Measurements from ENCODE around the gene NAGPA. TPM values are rescaled to one million over a fixed set of nuclear protein-coding genes. Genes with fewer than 3 reads are reported as not detected.
"Not testable (repeated sequence)": the region's sequence is repeated elsewhere in the genome, so short reads cannot be mapped to it uniquely, and the experiment has no call there.

The NAGPA gene
- total and polyA plus RNA-seq, 7 experiments from 2014 or later: 17.8 to 42.9 (median 34.1) TPM

GRCh38 chr16:5058476-5058875 lies 24.7 kb upstream of the NAGPA start:
- no peaks in the 10 kb centered on the region for H3K36me3 Mint-ChIP-seq
- no peak for ATAC-seq
- CTCF ChIA-PET: no interaction called here

GRCh38 chr16:5056352-5056751 lies 22.6 kb upstream of the NAGPA start:
- no peaks in the 10 kb centered on the region for H3K36me3 Mint-ChIP-seq
- no peaks in the 10 kb centered on the region for H3K9me3 ChIP-seq (ENCODE audit: control insufficient read depth in 2 of 3, low read length in 3 of 3)
- no peaks in the 10 kb centered on the region for H3K36me3 ChIP-seq (ENCODE audit: control insufficient read depth in 2 of 3, insufficient read depth in 3 of 3, low read length in 3 of 3)
- peaks cover 0 to 6% (median 0%) of the 10 kb centered on the region in 11 donors for H3K9me3 Mint-ChIP-seq
- H3K4me3 Mint-ChIP-seq: no peak overlapping the region
- ChIA-PET CTCF (interaction anchor here (0.5 to 1.1 kb wide), 4 partner anchors 16 to 470 kb away, joined by 3 read pairs; no protein-coding TSS in a partner anchor), POLR2A (no interaction called here)
- H3K27ac ChIP-seq (ENCODE audit: low read depth, low read length): no peak overlapping the region
- peak in 5 of 9 donors; percentile 19 to 33 (median 27) for DNase-seq
- intact Hi-C loops (cut with micrococcal nuclease): loop anchor here (1.0 to 5.0 kb wide), 2 partner anchors 36 kb away; no protein-coding TSS in a partner anchor
- peaks cover 0 to 1% (median 0%) of the 10 kb centered on the region in 5 donors for H3K27me3 Mint-ChIP-seq
- no peak overlapping the region for H3K4me3 ChIP-seq (ENCODE audit: low read length)
- no peaks in the 10 kb centered on the region for H3K27me3 ChIP-seq (ENCODE audit: control insufficient read depth in 2 of 2, insufficient read depth in 2 of 2, low read length in 2 of 2)
- peak; percentile 77 for ATAC-seq
- no peak overlapping the region for H3K27ac Mint-ChIP-seq
- peaks cover 0 to 4% (median 0%) of the 10 kb centered on the region in 7 donors for H3K4me1 Mint-ChIP-seq
- H3K4me1 ChIP-seq (ENCODE audit: control insufficient read depth in 2 of 2, insufficient read depth in 2 of 2, low read length in 2 of 2): no peaks in the 10 kb centered on the region

More at GRCh38 chr16:5058476-5058875, 24.7 kb upstream of the NAGPA start:
- H3K27ac Mint-ChIP-seq: no peak overlapping the region
- Histone ChIP-seq H3K27ac (ENCODE audit: low read depth, low read length) (no peak overlapping the region), H3K4me1 (ENCODE audit: control insufficient read depth in 2 of 2, insufficient read depth in 2 of 2, low read length in 2 of 2) (no peaks in the 10 kb centered on the region), H3K9me3 (ENCODE audit: control insufficient read depth in 2 of 3, low read length in 3 of 3) (no peaks in the 10 kb centered on the region), H3K36me3 (ENCODE audit: control insufficient read depth in 2 of 3, insufficient read depth in 3 of 3, low read length in 3 of 3) (no peaks in the 10 kb centered on the region), H3K4me3 (ENCODE audit: low read length) (no peak overlapping the region), H3K27me3 (ENCODE audit: control insufficient read depth in 2 of 2, insufficient read depth in 2 of 2, low read length in 2 of 2) (no peaks in the 10 kb centered on the region)
- intact Hi-C loops (cut with micrococcal nuclease): loop anchor here in 1 of 2 donors (5.0 kb wide), 1 partner anchor 34 kb away; no protein-coding TSS in a partner anchor
- peaks cover 0 to 4% (median 0%) of the 10 kb centered on the region in 7 donors for H3K4me1 Mint-ChIP-seq
- POLR2A ChIA-PET: no interaction called here
- no peaks in the 10 kb centered on the region for H3K27me3 Mint-ChIP-seq
- no peaks in the 10 kb centered on the region for H3K9me3 Mint-ChIP-seq
- no peak for DNase-seq
- no peak overlapping the region for H3K4me3 Mint-ChIP-seq

DNA sequence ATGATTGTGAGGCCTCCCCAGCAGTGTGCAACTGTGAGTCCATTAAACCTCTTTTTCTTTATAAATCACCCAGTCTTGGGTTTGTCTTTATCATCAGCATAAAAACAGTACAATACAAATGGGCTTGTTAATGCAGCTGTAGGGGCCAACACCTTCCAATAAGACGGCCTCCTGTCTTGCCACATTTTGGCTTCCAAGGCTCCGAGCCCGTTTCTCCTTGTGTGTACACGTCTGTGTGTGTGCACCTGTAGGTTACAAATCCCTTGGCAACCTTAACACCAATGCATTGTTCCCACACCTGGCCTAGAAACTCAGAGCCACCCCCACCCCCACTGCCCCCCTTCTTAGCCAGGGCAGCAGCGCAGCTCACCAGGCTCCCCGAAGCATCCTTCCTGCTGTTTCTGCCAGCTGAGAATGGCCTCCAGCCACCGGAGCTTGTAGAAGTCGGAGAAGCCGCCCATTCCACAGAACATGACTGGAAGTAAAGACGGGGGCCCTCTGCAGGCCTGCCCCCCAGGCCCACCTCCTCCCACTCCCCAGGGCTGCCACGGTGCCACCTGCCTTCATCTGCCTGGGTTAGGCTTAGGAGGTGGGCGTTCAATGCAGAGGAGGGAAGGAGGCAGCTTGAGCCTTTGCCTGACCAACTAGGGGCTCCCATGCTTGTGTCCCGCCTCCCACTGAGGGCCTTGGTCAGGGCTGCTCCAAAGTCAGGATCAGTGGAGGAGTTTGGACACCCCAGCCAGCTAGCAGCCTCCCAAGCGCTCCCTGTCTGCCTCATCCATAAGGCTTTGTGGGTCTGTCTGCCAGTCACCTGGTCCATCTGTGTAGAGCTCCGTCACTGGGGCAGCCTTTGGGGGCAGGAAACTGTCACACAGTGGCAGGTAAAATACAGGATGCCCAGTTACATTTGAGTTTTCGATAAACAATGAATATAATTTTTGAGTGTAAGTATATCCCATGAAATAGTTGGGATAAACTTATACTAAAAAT lies 21.4 kb upstream of the NAGPA start:
- Mint-ChIP-seq H3K4me3 (no peak overlapping the region), H3K36me3 (peaks cover 0 to 8% (median 4%) of the 10 kb centered on the region in 5 donors), H3K27ac (peak overlapping the region in 1 of 9 donors; percentile 0), H3K9me3 (peaks cover 0 to 18% (median 4%) of the 10 kb centered on the region in 11 donors), H3K27me3 (peaks cover 0 to 7% (median 0%) of the 10 kb centered on the region in 5 donors), H3K4me1 (peaks cover 0 to 4% (median 0%) of the 10 kb centered on the region in 7 donors)
- Histone ChIP-seq H3K27me3 (ENCODE audit: control insufficient read depth in 2 of 2, insufficient read depth in 2 of 2, low read length in 2 of 2) (no peaks in the 10 kb centered on the region), H3K4me1 (ENCODE audit: control insufficient read depth in 2 of 2, insufficient read depth in 2 of 2, low read length in 2 of 2) (no peaks in the 10 kb centered on the region), H3K36me3 (ENCODE audit: control insufficient read depth in 2 of 3, insufficient read depth in 3 of 3, low read length in 3 of 3) (no peaks in the 10 kb centered on the region), H3K27ac (ENCODE audit: low read depth, low read length) (no peak overlapping the region), H3K4me3 (ENCODE audit: low read length) (no peak overlapping the region), H3K9me3 (ENCODE audit: control insufficient read depth in 2 of 3, low read length in 3 of 3) (no peaks in the 10 kb centered on the region)
- ChIA-PET POLR2A (no interaction called here), CTCF (no interaction called here)
- DNase-seq (no peak), ATAC-seq (no peak)
- intact Hi-C loops (cut with micrococcal nuclease): loop anchor here in 1 of 2 donors (5.0 kb wide), 1 partner anchor 37 kb away; no protein-coding TSS in a partner anchor

DNA sequence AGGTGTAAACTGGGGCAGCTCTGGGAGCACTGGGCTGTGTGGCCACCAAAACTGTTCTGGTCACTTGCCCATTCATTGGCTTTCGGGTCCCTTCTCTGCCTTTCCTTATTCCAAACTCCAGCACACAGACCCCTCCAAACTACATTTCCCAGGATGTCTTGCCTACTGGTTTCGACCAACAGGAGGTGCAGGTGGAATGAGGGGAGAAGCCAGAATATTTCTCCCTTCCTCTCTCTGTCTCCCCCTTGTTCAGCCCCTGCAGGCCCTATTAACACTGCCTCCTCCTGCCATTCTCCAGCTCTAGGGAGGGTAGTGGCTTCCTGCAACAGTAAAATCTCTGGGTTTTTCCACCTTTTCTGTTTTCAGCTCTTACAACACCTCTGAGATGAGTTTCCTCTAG lies 13.2 kb upstream of the NAGPA start:
- no peaks in the 10 kb centered on the region for H3K27me3 ChIP-seq (ENCODE audit: control insufficient read depth in 2 of 2, insufficient read depth in 2 of 2, low read length in 2 of 2)
- Mint-ChIP-seq H3K4me3 (no peak overlapping the region), H3K9me3 (peaks cover 0 to 35% (median 9%) of the 10 kb centered on the region in 11 donors), H3K27me3 (peaks cover 0 to 19% (median 0%) of the 10 kb centered on the region in 5 donors), H3K27ac (no peak overlapping the region), H3K4me1 (peaks cover 0 to 2% (median 0%) of the 10 kb centered on the region in 7 donors), H3K36me3 (peaks cover 0 to 39% (median 17%) of the 10 kb centered on the region in 5 donors)
- H3K36me3 ChIP-seq (ENCODE audit: control insufficient read depth in 2 of 3, insufficient read depth in 3 of 3, low read length in 3 of 3): no peaks in the 10 kb centered on the region
- POLR2A ChIA-PET: interaction anchor here (1.1 kb wide), 1 partner anchor 13 kb away, joined by 3 read pairs; the partner anchor contains the start of gene NAGPA
- no peaks in the 10 kb centered on the region for H3K9me3 ChIP-seq (ENCODE audit: control insufficient read depth in 2 of 3, low read length in 3 of 3)
- H3K4me3 ChIP-seq (ENCODE audit: low read length): no peak overlapping the region
- no peaks in the 10 kb centered on the region for H3K4me1 ChIP-seq (ENCODE audit: control insufficient read depth in 2 of 2, insufficient read depth in 2 of 2, low read length in 2 of 2)
- intact Hi-C loops (cut with micrococcal nuclease): no loop called here
- no peak for ATAC-seq
- CTCF ChIA-PET: no interaction called here
- DNase-seq: no peak
- H3K27ac ChIP-seq (ENCODE audit: low read depth, low read length): no peak overlapping the region

GRCh38 chr16:5045499-5046115 lies 11.9 kb upstream of the NAGPA start:
- ChIA-PET CTCF (no interaction called here), POLR2A (no interaction called here)
- no peaks in the 10 kb centered on the region for H3K27me3 ChIP-seq (ENCODE audit: control insufficient read depth in 2 of 2, insufficient read depth in 2 of 2, low read length in 2 of 2)
- H3K27me3 Mint-ChIP-seq: peaks cover 0 to 15% (median 0%) of the 10 kb centered on the region in 5 donors
- no peaks in the 10 kb centered on the region for H3K9me3 ChIP-seq (ENCODE audit: control insufficient read depth in 2 of 3, low read length in 3 of 3)
- peaks cover 0 to 2% (median 0%) of the 10 kb centered on the region in 7 donors for H3K4me1 Mint-ChIP-seq
- DNase-seq (no peak), ATAC-seq (no peak)
- no peak overlapping the region for H3K27ac ChIP-seq (ENCODE audit: low read depth, low read length)
- H3K4me3 ChIP-seq (ENCODE audit: low read length): no peak overlapping the region
- peaks cover 0 to 22% (median 6%) of the 10 kb centered on the region in 11 donors for H3K9me3 Mint-ChIP-seq
- intact Hi-C loops (cut with micrococcal nuclease): no loop called here
- no peaks in the 10 kb centered on the region for H3K4me1 ChIP-seq (ENCODE audit: control insufficient read depth in 2 of 2, insufficient read depth in 2 of 2, low read length in 2 of 2)
- H3K4me3 Mint-ChIP-seq: no peak overlapping the region
- no peak overlapping the region for H3K27ac Mint-ChIP-seq
- H3K36me3 ChIP-seq (ENCODE audit: control insufficient read depth in 2 of 3, insufficient read depth in 3 of 3, low read length in 3 of 3): no peaks in the 10 kb centered on the region
- H3K36me3 Mint-ChIP-seq: peaks cover 0 to 35% (median 17%) of the 10 kb centered on the region in 5 donors

DNA sequence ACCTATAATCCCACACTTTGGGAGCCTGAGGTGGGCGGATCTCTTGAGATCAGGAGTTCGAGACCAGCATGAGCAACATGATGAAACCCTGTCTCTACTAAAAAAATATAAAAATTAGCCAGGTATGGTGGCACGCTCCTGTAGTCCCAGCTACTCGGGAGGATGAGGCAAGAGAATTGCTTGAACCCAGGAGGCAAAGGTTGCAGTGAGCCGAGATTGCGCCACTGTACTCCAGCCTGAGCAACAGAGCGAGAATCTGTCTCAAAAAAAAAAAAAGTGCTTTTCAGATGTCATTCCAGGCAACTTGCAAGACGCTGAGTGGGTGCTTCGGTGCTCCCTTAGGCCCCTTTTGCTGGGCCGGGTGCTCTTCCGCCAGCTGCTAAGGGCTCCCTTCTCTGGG lies 10.8 kb upstream of the NAGPA start:
- H3K27ac Mint-ChIP-seq; DNase-seq; H3K27ac ChIP-seq (ENCODE audit: low read depth, low read length); H3K4me3 Mint-ChIP-seq; H3K27me3 Mint-ChIP-seq; intact Hi-C loops (cut with micrococcal nuclease); H3K9me3 ChIP-seq (ENCODE audit: control insufficient read depth in 2 of 3, low read length in 3 of 3); H3K36me3 ChIP-seq (ENCODE audit: control insufficient read depth in 2 of 3, insufficient read depth in 3 of 3, low read length in 3 of 3); H3K4me3 ChIP-seq (ENCODE audit: low read length); H3K27me3 ChIP-seq (ENCODE audit: control insufficient read depth in 2 of 2, insufficient read depth in 2 of 2, low read length in 2 of 2); H3K4me1 Mint-ChIP-seq; POLR2A ChIA-PET; H3K4me1 ChIP-seq (ENCODE audit: control insufficient read depth in 2 of 2, insufficient read depth in 2 of 2, low read length in 2 of 2); ATAC-seq: not testable (repeated sequence)
- H3K9me3 Mint-ChIP-seq: peaks cover 0 to 12% (median 2%) of the 10 kb centered on the region in 11 donors
- H3K36me3 Mint-ChIP-seq: peaks cover 0 to 32% (median 10%) of the 10 kb centered on the region in 5 donors
- CTCF ChIA-PET: interaction anchor here (0.6 kb wide), 1 partner anchor 14 kb away, joined by 3 read pairs; no protein-coding TSS in a partner anchor

Data from naive thymus-derived CD4-positive, alpha-beta T cell (primary cell).